H7 (cell line): ENCODE measurements around the gene DMD. TPM values are rescaled to one million over a fixed set of nuclear protein-coding genes. Genes with fewer than 3 reads are reported as not detected.
"Not testable (repeated sequence)": the region's sequence is repeated elsewhere in the genome, so short reads cannot be mapped to it uniquely, and the experiment has no call there.

Experiments
- DNase-seq: peaks from one replicate; pipeline ENCODE4 v3.0.0; 2012
- H3K27me3 ChIP-seq: 2 replicates; pipeline ENCODE4 v1.6.0; 2011; ENCODE audit warnings: mild to moderate bottlenecking, low read length; ENCODE audit not compliant: control insufficient read depth, insufficient read depth
- H3K36me3 ChIP-seq: replicated peaks from 2 replicates; pipeline ENCODE4 v1.5.1; 2011; ENCODE audit warnings: low read length; ENCODE audit not compliant: control insufficient read depth, insufficient read depth
- H3K4me3 ChIP-seq: 2 replicates; pipeline ENCODE4 v1.5.1; 2011; ENCODE audit warnings: low read depth, mild to moderate bottlenecking, control low read depth, low read length, moderate library complexity; ENCODE audit not compliant: insufficient read depth
- total RNA-seq: library from RNA; depleted of rRNA; stranded (reverse); fragments of >200 nt; shearing (Covaris generic); gene quantifications from 2 replicates; pipeline ENCODE4 v1.2.3, GENCODE V29; 2014

Gene DMD
- total RNA-seq, 1 experiment from 2014 or later, result 17.1 TPM

DNA sequence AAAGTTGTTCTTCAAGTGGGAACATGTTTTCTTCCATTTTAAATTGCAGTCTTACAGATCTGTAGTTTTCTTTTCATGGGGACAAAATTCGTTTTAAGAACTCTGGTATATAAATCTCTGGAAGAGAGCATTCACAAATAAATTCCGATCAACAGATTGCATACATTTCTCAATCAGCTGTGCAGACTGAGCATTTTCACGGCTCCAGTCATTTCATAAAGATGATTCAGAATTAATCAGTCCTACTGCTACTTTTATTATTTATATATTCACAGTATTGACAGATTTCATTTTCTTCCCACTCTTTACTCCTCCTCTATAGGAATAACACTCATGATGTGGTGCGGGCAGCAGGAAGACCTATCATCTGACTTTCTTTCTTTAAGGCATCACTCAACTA is 1604.6 kb downstream of the DMD start:
- H3K36me3 ChIP-seq, result no peaks in the 10 kb centered on the region
- no peak for DNase-seq
- H3K27me3 ChIP-seq, result no peaks in the 10 kb centered on the region
- no peak overlapping the region for H3K4me3 ChIP-seq

DNA sequence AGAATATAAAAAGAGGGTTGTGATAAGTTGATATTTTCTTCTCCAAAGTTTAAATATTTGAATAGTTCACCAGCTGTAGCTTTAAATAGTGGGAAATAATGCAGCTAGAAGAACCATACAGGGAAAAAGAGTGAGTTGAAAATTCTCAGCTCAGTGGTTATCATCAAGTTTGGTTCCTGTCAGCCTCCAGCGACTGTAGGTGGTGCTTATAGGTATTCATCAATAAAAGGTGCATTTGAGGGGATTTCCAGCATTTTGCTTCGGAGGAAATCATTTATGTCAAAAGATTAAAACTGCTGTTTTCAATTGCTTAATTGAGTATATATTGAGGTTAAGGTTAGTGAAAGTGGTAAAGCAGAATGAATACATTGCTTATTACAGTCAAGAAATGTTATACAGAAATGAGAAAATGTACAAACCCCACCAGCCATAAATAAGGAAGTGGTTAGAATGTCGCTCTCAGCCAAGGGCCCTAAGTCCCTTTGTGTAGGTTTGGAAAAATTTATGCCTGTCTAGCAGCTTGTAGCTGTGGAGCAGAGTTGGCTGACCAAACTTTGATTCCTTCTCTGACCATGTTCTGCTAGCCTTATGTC is 1606.6 kb downstream of the DMD start:
- no peak for DNase-seq
- Histone ChIP-seq H3K27me3 (no peaks in the 10 kb centered on the region), H3K4me3 (no peak overlapping the region), H3K36me3 (no peaks in the 10 kb centered on the region)

DNA sequence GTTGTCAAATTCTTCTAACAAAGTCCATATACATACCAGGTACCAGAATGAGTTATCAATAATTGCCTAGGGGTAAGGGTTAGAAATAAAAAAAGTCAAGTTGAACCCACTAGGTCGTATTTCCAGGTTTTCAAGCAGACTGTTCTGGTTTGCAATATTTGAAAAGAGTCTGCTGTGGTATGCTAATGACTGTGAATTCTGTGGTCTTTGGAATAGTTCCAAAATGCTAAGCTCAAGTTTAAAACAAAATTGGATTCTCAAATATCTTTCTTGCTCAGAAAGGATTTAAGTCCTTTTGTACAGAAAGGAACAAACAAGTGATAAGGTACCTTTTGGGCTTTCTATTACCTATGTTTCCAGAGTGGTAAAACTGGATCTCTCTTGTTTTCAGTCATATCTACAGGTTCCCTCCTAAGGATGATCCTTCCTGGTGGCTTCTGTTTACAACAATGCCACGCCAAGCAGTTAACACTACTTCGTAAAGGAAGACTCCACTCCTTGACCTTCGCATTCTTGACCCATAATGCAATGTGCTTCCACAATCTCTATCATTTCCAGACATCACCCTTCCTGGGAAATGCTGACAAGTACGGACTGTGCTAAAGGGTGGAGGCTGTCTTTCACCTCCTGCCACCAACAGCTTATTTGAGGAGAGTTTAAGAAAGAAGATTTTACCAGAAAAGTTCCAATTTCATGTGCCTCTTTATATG is 1607.8 kb downstream of the DMD start:
- no peak overlapping the region for H3K4me3 ChIP-seq
- no peaks in the 10 kb centered on the region for H3K27me3 ChIP-seq
- no peak for DNase-seq
- no peaks in the 10 kb centered on the region for H3K36me3 ChIP-seq

DNA sequence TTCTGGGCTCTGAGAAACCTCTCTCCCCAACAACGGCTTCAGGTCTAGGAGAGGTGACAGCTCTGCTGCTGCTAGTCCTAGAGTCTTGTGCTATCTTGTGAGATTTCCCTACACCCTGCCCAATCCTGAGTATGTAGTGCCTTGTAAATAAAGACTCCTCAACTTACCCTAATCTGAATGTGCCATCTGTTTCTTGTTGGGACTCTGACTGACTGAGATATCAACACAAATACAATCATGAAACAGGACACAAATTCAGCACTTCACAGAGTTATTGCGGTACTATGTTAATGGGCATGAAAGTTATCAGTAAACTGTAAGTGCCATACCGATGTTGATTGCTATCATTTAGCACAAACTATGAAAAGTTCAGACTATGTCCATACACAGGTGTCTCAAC is 1610.5 kb downstream of the DMD start:
- H3K36me3 ChIP-seq, result no peaks in the 10 kb centered on the region
- no peak for DNase-seq
- H3K4me3 ChIP-seq, result no peak overlapping the region
- H3K27me3 ChIP-seq, result no peaks in the 10 kb centered on the region

DNA sequence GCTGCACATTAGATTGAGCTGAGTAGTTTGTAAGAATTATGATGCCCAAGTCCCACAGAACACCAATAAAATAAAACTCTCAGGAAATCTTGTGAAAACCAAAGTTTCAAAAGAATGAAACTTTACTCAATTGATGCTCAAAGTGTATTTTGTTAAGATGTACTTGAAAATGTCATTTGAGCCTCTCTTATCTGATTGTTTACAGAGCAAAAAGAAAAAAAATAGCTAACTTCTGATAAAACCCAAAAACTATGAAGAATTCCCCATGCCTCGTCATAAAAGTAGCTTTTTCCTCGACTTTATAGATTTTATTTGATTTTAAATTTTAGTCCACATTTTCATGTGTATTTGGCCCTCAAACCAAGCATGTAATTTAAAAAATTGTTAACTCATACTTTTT is 1618.0 kb downstream of the DMD start:
- no peak for DNase-seq
- H3K4me3 ChIP-seq, result no peak overlapping the region
- H3K27me3 ChIP-seq, result no peaks in the 10 kb centered on the region
- H3K36me3 ChIP-seq, result no peaks in the 10 kb centered on the region

DNA sequence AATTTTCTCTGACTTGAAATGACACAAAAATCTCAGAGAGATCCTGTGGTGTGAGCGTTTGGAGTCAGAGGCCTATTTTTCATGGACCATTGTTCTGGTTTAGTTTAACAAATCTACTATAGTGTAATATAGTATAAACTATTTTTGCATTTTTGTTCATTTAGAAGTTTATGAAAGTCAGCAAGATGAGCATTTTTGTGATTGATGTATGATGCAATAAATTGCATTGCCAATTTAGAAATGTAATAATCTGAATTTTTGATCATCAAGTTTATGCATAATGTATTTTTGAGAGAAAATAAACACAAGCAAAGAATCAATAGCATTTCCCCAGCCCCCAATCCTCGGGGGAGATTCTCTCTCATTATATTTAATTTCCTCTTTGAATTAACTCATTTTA is 1620.0 kb downstream of the DMD start:
- no peaks in the 10 kb centered on the region for H3K36me3 ChIP-seq

DNA sequence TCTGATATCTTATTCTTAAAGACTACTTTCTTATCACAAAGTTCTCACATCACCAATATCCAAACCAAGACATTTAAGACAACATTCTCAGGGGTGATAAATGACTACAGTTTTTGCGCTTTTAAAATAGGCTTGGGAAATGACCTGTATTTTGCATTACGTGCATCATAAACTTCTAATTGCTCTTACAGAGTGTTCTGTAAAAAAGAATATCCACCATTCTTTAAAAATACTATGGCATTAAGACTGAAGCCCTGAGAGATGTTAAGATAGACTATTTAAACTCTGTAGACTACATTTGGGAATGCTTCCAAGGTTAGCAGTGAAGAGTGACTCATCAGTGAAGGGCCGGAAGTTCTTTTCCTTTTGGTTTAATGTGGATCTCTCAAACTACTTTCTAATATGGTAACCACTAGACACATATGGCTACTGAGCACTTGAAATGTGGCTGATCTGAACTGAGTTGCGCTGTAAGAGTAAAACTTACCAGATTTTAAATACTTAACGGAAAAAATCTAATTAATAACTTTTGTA is 1620.7 kb downstream of the DMD start:
- no peaks in the 10 kb centered on the region for H3K27me3 ChIP-seq
- no peaks in the 10 kb centered on the region for H3K36me3 ChIP-seq
- no peak overlapping the region for H3K4me3 ChIP-seq
- no peak for DNase-seq

More for the DNA sequence above, 1620.0 kb downstream of the DMD start:
- DNase-seq, result no peak
- Histone ChIP-seq H3K27me3 (no peaks in the 10 kb centered on the region), H3K4me3 (no peak overlapping the region)

DNA sequence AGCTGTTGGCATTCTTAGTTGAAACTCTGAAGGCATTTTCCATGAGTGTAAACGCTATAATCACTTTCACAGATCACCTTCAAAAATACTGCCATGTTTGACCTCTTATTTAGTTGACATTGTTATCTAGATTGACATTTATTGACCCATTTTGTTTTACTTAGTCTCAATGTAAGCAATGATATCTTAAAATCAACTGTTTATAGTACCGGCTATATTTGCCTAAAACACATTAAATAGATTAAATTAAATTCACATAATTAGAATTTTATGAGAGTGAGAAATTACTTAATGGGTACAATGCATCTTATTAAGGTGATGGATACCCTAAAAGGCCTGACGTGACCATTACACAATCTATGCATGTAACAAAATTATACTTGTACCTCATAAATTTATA is 1621.8 kb downstream of the DMD start:
- no peaks in the 10 kb centered on the region for H3K36me3 ChIP-seq
- H3K27me3 ChIP-seq, result no peaks in the 10 kb centered on the region
- H3K4me3 ChIP-seq, result no peak overlapping the region
- no peak for DNase-seq

DNA sequence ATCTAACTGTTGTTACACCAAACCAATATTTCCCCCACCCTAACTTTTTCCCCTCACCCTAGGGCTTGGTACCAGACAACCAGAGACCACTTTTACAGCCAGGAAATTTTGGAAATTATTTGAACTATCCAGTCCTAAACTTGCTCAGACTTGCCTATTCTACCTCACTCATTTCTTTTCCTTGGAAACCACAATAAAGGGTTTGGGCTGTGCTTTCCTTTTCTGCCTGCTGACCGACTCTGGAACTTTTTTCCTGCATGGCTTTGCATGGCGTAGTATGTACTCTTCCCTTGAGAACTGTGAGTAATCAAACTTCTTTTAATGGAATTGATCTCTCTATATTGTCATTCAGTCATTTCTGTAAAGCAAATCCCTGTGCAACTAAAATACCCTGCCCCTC is 1623.0 kb downstream of the DMD start:
- Histone ChIP-seq H3K36me3 (no peaks in the 10 kb centered on the region), H3K4me3 (no peak overlapping the region), H3K27me3 (no peaks in the 10 kb centered on the region)
- no peak for DNase-seq

DNA sequence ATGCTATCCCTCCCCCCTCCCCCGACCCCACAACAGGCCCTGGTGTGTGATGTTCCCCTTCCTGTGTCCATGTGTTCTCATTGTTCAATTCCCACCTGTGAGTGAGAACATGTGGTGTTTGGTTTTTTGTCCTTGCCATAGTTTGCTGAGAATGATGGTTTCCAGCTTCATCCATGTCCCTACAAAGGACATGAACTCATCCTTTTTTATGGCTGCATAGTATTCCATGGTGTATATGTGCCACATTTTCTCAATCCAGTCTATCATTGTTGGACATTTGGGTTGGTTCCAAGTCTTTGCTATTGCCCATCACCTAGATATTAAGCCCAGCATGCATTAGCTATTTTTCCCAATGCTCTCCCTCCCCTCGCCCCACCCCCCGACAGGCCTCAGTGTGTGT is 1627.5 kb downstream of the DMD start:
- not testable (repeated sequence) for H3K36me3 ChIP-seq, H3K27me3 ChIP-seq, H3K4me3 ChIP-seq, DNase-seq

DNA sequence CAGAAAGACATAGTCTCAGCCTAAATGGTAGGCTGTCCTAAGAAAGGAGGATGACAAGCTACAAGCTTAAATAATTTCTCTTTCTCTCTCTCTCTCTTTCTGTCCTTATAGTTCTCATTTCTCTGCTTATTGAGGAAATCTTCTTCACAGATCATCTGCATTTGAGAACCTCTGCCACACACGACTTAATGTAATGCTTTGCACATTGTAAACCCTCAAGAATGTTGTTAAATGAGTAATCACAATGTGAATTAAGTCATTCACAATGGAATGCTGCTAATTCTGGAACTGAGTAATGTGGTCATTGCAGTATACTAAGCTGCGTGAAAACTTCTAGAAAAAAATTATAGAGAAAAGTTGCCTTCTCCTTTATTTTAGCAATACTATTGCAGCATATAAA is 1630.6 kb downstream of the DMD start:
- DNase-seq, result no peak

DNA sequence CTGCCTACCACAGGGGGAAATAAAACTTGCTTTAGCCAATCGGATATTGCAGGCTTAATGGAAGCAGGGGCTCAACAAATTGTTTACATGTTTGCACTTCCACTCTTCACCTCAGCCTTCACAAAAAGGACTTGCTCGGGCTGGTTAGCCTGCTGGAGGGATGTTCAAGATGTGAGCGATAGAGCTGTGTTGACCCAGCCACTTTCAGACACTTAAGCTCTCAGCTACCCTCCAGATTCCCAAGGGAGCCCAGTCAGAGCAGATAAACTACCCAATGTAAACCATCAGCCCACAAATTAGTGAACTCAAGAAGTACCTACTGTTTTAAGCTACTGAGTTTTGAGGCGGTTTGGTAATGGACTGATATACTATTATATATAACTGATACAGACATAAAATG is 1631.1 kb downstream of the DMD start:
- no peak overlapping the region for H3K4me3 ChIP-seq
- H3K27me3 ChIP-seq, result no peaks in the 10 kb centered on the region
- no peak for DNase-seq
- no peaks in the 10 kb centered on the region for H3K36me3 ChIP-seq

More for the DNA sequence above, 1630.6 kb downstream of the DMD start:
- H3K27me3 ChIP-seq, result no peaks in the 10 kb centered on the region
- no peaks in the 10 kb centered on the region for H3K36me3 ChIP-seq
- no peak overlapping the region for H3K4me3 ChIP-seq

DNA sequence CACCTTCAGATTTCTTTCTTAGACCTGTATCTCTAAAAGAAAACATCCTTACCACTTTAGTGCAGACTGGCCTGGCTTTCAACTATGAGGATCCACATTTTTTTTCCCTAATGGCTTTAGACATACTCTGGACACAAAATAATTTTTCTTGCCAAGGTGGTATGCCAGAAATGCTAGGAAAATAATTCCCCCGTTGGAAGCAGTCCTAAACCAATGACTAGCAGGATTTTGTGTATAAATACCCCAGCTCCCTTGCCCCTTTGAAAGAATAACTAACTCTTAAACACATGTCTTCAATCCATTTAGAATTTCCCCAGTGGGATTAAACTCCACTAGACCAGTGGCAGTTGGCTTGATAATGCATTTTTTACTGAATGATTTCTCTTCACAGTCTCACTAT is 1639.0 kb downstream of the DMD start:
- Histone ChIP-seq H3K36me3 (no peaks in the 10 kb centered on the region), H3K4me3 (no peak overlapping the region), H3K27me3 (no peaks in the 10 kb centered on the region)
- no peak for DNase-seq

DNA sequence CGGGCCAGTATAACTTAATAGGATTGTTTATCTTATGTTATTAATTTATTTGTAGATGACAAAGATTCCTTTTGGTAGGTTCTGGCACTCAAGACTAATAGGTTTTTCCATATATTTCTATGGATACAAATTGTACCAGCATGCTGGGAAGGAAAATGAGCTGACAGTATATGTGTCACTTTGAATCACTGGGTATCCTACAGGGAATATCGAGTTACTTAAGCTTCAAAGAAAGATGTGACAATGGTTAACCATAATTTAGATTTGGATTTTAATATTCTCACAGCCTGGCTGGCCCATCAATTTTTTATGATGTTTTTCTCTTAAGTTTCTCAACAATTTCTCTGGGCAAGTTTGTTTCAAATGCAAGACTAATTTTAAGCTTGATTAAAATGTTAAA is 1640.7 kb downstream of the DMD start:
- DNase-seq, result no peak
- no peaks in the 10 kb centered on the region for H3K36me3 ChIP-seq

DNA sequence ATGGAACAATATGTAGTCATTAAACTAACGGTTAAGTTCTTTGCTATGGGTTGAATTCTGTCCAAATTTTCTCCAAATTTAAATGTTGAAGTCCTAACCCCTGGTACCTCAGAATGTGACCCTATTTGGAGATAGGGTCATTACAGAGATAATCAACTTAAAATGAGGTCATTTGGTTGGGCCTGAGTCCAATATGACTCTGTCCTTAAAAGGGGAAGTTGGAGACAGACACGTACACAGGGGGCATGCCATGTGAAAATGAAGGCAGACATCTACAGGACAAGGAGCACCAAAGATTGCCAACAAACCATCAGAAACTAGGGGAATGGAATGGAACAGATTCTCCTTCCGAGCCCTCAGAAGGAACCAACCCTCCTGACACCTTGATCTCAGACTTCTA is 1647.6 kb downstream of the DMD start:
- no peaks in the 10 kb centered on the region for H3K27me3 ChIP-seq

More for the DNA sequence above, 1640.7 kb downstream of the DMD start:
- Histone ChIP-seq H3K4me3 (no peak overlapping the region), H3K27me3 (no peaks in the 10 kb centered on the region)

More for the DNA sequence above, 1647.6 kb downstream of the DMD start:
- no peaks in the 10 kb centered on the region for H3K36me3 ChIP-seq
- no peak overlapping the region for H3K4me3 ChIP-seq
- no peak for DNase-seq
